KG1 (cell line): ENCODE data around the gene HOXD13.

Experiments used
- DNase-seq: peaks from one replicate; lab custom pipeline; 2025; lab: John Stamatoyannopoulos, UW

HOXD13 gene

GRCh38 chr2:176121190-176122051, 28.9 kb downstream of the HOXD13 start:
- no peak for DNase-seq

GRCh38 chr2:176122052-176122682, 29.6 kb downstream of the HOXD13 start:
- no peak for DNase-seq

- no peak for DNase-seq
Measured at GRCh38 chr2:176122683-176123410, 30.3 kb downstream of the HOXD13 start, which contains the start of gene HOXD9. Gene HOXD9 (plus strand): TSS chr2:176122719. CDS start chr2:176122769, 50 bp downstream.

GRCh38 chr2:176123411-176124109, 31.0 kb downstream of the HOXD13 start:
- no peak for DNase-seq

DNA sequence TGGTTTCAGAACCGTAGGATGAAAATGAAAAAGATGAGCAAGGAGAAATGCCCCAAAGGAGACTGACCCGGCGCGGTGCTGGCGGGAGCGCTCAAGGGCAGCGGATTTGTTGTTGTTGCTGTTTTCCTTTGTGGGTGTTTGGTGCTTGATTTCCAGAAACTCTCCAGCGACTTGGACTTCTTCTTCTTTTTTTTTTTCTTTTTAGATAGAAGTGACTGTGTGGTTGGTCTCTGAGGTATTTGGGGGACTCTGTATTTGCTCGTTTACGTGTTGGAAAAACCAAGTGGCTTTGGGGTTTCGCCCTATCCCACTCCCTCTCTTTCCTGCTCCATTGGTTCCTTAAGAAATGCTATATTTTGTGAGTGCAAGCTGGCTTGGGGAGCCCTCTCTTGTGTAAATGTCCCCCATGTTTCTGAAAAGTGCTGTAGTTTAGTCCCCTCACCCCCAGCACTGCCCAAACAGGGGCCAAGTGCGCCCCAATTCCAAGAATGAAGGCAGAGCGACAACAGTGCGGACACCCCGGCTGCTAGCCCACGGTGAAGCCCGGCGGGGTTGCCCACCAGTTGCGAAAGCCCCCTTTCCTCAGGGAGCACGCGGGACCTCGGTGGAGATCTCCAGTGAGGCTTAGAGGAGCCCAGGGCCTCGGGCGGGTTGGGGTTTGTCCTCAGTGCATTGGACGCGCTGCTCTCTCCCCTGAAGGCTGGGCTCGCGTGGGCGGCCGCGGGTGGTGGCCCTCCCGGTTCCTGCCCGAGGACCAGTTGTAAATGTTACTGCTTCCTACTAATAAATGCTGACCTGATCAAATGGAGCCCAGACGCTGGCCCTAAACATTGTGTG, 31.8 kb downstream of the HOXD13 start:
- no peak for DNase-seq

DNA sequence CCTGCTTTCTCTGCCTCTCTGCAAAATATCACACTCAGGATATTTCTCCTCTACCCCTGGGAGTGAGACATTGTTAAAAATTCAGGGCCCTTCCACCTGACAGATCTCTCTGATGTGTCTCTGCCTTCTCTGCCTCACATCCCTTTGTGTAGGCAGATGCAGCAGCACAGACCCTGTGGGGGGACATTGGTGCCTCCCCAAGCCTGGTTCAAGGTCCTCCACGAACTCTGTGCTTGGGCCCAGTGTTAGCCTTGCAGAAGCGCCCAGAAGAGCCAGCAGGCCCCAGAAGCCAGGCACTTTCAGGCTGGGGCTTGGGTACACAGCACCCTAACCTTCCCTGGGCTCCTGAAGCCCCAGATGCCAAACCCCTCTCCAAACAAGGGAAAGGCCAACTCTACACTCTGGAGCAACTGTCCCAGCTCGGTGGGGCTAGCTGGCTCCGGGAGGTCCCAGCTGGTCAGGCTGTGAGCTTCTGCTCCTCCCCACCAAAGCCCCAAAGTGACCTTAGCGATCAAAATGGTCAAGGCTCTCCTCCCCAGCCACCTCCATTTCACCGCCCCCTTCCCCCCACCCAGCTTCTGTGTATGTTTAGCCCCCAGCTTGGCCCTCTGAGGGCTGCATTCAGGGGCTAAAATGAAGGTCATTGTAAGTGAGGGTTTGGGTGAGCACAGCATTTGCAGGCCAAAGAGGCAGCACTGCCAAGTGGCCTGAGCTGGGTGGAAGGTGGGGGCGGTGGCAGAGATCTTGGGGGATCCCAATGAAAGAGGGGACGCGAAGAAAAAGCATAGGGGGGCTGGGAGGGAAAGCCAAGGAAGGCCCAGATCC, 32.6 kb downstream of the HOXD13 start:
- no peak for DNase-seq

DNA sequence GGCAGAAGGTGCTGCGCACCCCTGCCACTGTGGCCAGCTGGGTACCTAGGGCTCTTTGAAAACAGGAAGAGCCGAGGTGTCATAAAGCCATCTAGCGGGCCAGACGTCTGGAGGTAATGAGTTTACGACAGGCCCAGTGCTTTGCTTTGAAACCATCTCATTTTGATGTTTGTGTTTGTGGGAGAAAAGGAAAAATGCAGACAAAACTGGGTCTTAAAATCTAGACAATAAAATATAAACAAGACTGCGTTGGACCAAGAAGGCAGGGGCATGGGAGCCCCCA, 33.2 kb downstream of the HOXD13 start:
- no peak for DNase-seq

DNA sequence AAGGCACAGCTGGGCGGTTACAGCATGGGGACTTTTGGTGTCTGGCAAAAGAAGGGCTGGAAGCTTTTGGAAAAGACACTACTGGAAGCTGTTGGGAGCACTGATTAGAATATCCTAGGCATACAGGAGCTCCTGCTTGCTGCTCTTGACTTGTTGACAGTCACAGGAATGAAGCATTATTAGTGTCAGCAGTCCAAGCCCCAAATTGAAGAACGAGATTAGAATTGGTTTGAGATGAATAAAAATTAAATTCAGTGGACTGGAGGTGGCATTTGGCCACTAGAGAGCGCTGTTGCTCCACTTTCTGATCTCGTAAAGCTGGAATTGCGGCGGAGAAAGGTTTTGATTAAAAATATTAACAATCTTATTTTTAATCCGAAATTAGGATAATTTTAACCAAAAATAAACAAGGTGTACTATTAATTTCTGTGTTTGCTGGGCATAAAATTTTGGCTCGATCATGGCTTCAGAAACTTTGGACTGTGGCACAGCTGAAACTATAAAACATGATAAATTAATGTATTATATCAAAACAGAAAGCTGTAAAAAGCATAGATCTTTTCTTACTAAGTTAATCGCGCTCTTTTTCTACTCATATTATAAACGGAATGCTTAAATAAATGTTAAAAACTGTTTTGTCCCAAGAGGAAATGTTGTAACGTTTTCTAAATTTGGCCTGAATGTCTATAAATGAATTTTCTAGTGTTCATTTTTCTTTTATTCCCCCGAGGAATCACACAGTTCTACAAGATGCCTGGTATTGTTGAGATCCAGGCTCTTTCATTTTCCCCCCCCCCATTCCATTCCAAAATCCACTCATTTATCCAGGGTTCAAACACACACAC, 34.6 kb downstream of the HOXD13 start:
- no peak for DNase-seq

DNA sequence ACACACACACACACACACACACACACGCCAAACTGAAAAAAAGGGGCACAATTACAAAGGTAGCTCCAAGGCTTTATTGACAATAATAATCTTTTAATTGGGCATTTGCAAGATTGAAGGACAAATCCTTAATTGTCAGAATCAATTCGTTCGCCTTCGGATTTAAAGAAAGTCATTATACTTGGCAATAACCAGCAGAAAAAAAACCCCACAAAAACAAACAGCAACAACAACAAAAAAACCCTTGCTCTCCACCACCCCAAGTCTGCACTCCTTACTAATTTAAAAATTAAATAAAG, 35.2 kb downstream of the HOXD13 start:
- DNase-seq: no peak

- DNase-seq: no peak
Measured at GRCh38 chr2:176128172-176128981, 35.9 kb downstream of the HOXD13 start.

- no peak for DNase-seq
Measured at GRCh38 chr2:176128982-176129796, 36.7 kb downstream of the HOXD13 start, which contains the start of gene HOXD8. Gene HOXD8 (plus strand): TSS chr2:176129705. CDS start chr2:176130367, 662 bp downstream.

- DNase-seq: no peak
Measured at GRCh38 chr2:176129813-176130146, 37.3 kb downstream of the HOXD13 start.

- no peak for DNase-seq
Measured at GRCh38 chr2:176130147-176130956, 37.8 kb downstream of the HOXD13 start.

- no peak for DNase-seq
Measured at GRCh38 chr2:176130957-176131847, 38.7 kb downstream of the HOXD13 start.

DNA sequence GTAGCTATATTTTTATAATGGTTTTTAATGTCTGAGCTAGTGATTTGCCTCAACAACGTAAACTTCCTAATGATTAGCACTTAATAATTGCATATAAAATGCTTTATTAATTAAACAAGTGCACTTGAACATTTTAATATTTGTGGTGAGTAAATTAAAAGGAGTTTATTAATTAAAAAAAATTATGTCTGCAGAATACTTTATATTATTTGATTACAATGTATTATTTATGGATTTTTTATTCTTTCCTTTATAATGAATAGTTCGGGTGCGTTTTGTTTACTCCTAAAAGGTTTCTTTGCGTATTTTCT, 39.3 kb downstream of the HOXD13 start:
- DNase-seq: no peak
